Activated CD8-positive, alpha-beta memory T cell treated with anti-CD3 and anti-CD28 coated beads, Interleukin-2, amount 50 U/mL, for 24 hours (primary cell): ENCODE data around the gene MATN1.
"Not testable (repeated sequence)": the region's sequence is repeated elsewhere in the genome, so short reads cannot be mapped to it uniquely, and the experiment has no call there.

Experiments used
- DNase-seq: peaks from one replicate; pipeline ENCODE4 v3.0.0-alpha.2; 2020; ENCODE audit errors: extremely low read depth

Gene MATN1

GRCh38 chr1:30697571-30698376 lies 25.6 kb downstream of the MATN1 start:
- no peak for DNase-seq

GRCh38 chr1:30696831-30697230 lies 26.6 kb downstream of the MATN1 start:
- no peak for DNase-seq

GRCh38 chr1:30695439-30695841 lies 27.9 kb downstream of the MATN1 start:
- no peak for DNase-seq

GRCh38 chr1:30694280-30695175 lies 28.9 kb downstream of the MATN1 start:
- DNase-seq = no peak

GRCh38 chr1:30693822-30694221 lies 29.6 kb downstream of the MATN1 start:
- no peak for DNase-seq

GRCh38 chr1:30693366-30693765 lies 30.0 kb downstream of the MATN1 start:
- DNase-seq = no peak

- DNase-seq = no peak
Observed at GRCh38 chr1:30692948-30693301, 30.5 kb downstream of the MATN1 start.

- no peak for DNase-seq
Observed at GRCh38 chr1:30692201-30692947, 31.0 kb downstream of the MATN1 start.

GRCh38 chr1:30691480-30691879 lies 31.9 kb downstream of the MATN1 start:
- no peak for DNase-seq

- no peak for DNase-seq
Observed at GRCh38 chr1:30689901-30690645, 33.3 kb downstream of the MATN1 start.

GRCh38 chr1:30688920-30689794 lies 34.2 kb downstream of the MATN1 start:
- DNase-seq = no peak

GRCh38 chr1:30688516-30688915 lies 34.9 kb downstream of the MATN1 start:
- DNase-seq = not testable (repeated sequence)

- DNase-seq = no peak
Observed at GRCh38 chr1:30687886-30688285, 35.5 kb downstream of the MATN1 start.

GRCh38 chr1:30686236-30686935 lies 37.0 kb downstream of the MATN1 start:
- no peak for DNase-seq

GRCh38 chr1:30685796-30686165 lies 37.6 kb downstream of the MATN1 start:
- no peak for DNase-seq

- no peak for DNase-seq
Observed at GRCh38 chr1:30684881-30685795, 38.2 kb downstream of the MATN1 start.

GRCh38 chr1:30684259-30684658 lies 39.1 kb downstream of the MATN1 start:
- no peak for DNase-seq

GRCh38 chr1:30683699-30684098 lies 39.7 kb downstream of the MATN1 start:
- no peak for DNase-seq
